Measurements from ENCODE around the gene CNKSR2. TPM values are rescaled to one million over a fixed set of nuclear protein-coding genes. Genes with fewer than 3 reads are reported as not detected.

Gene CNKSR2
- total RNA-seq, 1 experiment from 2014 or later, result not detected

DNA sequence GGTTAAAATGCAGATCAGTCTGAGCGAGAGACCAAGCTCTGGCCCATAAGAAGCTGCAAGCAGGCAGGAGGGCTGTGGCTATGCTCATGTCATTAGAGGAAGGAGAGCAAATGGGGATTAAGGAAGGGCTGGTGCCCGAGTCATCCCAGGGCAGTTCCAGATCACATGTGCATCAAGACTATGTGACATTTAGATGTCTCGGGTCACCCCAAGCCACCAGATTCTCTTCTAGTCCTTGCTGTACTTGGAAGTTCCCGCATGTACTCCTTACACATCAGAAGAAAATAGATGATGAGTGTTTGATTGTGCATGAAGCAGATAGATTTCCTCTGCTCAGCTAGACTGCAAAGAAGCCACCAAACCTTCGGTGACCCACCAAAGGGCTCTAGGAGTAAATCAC lies 326.1 kb downstream of the CNKSR2 start:
- Histone ChIP-seq H4K20me1 (ENCODE audit: insufficient read depth) (no peaks in the 10 kb centered on the region), H3K27ac (ENCODE audit: low read depth, low read length) (no peak overlapping the region), H3K9ac (ENCODE audit: low read length) (no peak overlapping the region), H3K4me2 (ENCODE audit: low read length) (no peak overlapping the region), H3K79me2 (ENCODE audit: insufficient read depth, low read length) (no peaks in the 10 kb centered on the region), H3K4me3 (replicated peaks in 1 of 2; ENCODE audit: low read depth in 1 of 2, low read length in 2 of 2) (no peak overlapping the region), H3K9me3 (ENCODE audit: control insufficient read depth in 1 of 2, insufficient read depth in 1 of 2, low read depth in 1 of 2, low read length in 2 of 2) (no peaks in the 10 kb centered on the region), H3K9me2 (ENCODE audit: insufficient read depth) (no peaks in the 10 kb centered on the region), H3K27me3 (ENCODE audit: insufficient read depth, low read length) (no peaks in the 10 kb centered on the region), H3K4me1 (ENCODE audit: control insufficient read depth in 1 of 2, insufficient read depth in 2 of 2, low read length in 2 of 2) (no peaks in the 10 kb centered on the region), H3K36me3 (ENCODE audit: control insufficient read depth in 1 of 2, insufficient read depth in 2 of 2, low read length in 2 of 2) (no peaks in the 10 kb centered on the region), H2AFZ (ENCODE audit: low read depth, low read length, poor library complexity, severe bottlenecking) (no peak overlapping the region)
- TF ChIP-seq JUND (IDR thresholded peaks at IDR 0.05) (no peak), RAD21 (IDR thresholded peaks at IDR 0.05; ENCODE audit: low read depth) (no peak), ELF1 (IDR thresholded peaks at IDR 0.05; ENCODE audit: borderline replicate concordance, low read depth) (no peak), ZFX (IDR thresholded peaks at IDR 0.05) (no peak), CBX3 (IDR thresholded peaks at IDR 0.05; ENCODE audit: low read depth) (no peak), ZNF274 (IDR thresholded peaks at IDR 0.05; ENCODE audit: low read depth, low read length) (no peak)
- TF ChIP-seq, protein P1, sequence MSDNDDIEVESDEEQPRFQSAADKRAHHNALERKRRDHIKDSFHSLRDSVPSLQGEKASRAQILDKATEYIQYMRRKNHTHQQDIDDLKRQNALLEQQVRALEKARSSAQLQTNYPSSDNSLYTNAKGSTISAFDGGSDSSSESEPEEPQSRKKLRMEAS (IDR thresholded peaks at IDR 0.05), result no peak
- TF ChIP-seq, protein P2, sequence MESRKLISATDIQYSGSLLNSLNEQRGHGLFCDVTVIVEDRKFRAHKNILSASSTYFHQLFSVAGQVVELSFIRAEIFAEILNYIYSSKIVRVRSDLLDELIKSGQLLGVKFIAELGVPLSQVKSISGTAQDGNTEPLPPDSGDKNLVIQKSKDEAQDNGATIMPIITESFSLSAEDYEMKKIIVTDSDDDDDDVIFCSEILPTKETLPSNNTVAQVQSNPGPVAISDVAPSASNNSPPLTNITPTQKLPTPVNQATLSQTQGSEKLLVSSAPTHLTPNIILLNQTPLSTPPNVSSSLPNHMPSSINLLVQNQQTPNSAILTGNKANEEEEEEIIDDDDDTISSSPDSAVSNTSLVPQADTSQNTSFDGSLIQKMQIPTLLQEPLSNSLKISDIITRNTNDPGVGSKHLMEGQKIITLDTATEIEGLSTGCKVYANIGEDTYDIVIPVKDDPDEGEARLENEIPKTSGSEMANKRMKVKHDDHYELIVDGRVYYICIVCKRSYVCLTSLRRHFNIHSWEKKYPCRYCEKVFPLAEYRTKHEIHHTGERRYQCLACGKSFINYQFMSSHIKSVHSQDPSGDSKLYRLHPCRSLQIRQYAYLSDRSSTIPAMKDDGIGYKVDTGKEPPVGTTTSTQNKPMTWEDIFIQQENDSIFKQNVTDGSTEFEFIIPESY (IDR thresholded peaks at IDR 0.05; ENCODE audit: extremely low read depth, insufficient replicate concordance, low read length), result no peak
- DNase-seq (ENCODE audit: low read depth, low spot score) (no peak), ATAC-seq (no peak)
- ChIA-PET POLR2A (no interaction called here), RAD21 (ENCODE audit: low non-redundant PET in 1 of 2, low total read pairs in 2 of 2, uncharacterized antibody in 2 of 2, unreplicated experiment in 2 of 2) (no interaction called here), CTCF (interaction anchor here (1.0 kb wide), 1 partner anchor 8 kb away, joined by 3 read pairs; no protein-coding TSS in a partner anchor)
- BruUV-seq (replicated peaks), result no TSS peak
- intact Hi-C loops (cut with micrococcal nuclease), result no loop called here

DNA sequence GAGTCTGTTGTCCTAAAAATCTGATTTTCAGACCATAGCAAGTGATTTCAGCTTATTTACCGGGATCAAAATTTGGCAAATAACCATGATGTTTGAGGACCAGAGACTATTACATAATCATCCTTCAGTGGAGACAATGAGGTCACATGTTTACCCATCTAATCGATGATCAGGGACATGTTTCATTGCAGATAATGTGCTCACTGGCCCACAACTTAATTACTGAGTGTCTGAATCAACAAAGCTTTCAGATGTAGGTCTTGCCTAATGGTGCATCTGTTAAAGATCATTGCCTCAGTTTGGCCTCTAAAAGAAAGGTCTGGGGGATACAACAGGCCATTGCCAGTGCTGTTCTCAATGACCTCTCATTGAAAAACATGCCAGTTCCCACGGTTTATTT lies 326.7 kb downstream of the CNKSR2 start:
- Histone ChIP-seq H2AFZ (ENCODE audit: low read depth, low read length, poor library complexity, severe bottlenecking) (no peak overlapping the region), H3K36me3 (ENCODE audit: control insufficient read depth in 1 of 2, insufficient read depth in 2 of 2, low read length in 2 of 2) (no peaks in the 10 kb centered on the region), H3K4me2 (ENCODE audit: low read length) (no peak overlapping the region), H3K27me3 (ENCODE audit: insufficient read depth, low read length) (no peaks in the 10 kb centered on the region), H3K79me2 (ENCODE audit: insufficient read depth, low read length) (no peaks in the 10 kb centered on the region), H3K27ac (ENCODE audit: low read depth, low read length) (no peak overlapping the region), H3K4me3 (replicated peaks in 1 of 2; ENCODE audit: low read depth in 1 of 2, low read length in 2 of 2) (no peak overlapping the region), H3K9me2 (ENCODE audit: insufficient read depth) (no peaks in the 10 kb centered on the region), H3K9ac (ENCODE audit: low read length) (no peak overlapping the region), H3K9me3 (ENCODE audit: control insufficient read depth in 1 of 2, insufficient read depth in 1 of 2, low read depth in 1 of 2, low read length in 2 of 2) (no peaks in the 10 kb centered on the region), H3K4me1 (ENCODE audit: control insufficient read depth in 1 of 2, insufficient read depth in 2 of 2, low read length in 2 of 2) (no peaks in the 10 kb centered on the region), H4K20me1 (ENCODE audit: insufficient read depth) (no peaks in the 10 kb centered on the region)
- BruUV-seq (replicated peaks), result no TSS peak
- CTCF ChIA-PET, result no interaction called here
- ATAC-seq (no peak), DNase-seq (ENCODE audit: low read depth, low spot score) (no peak)
- intact Hi-C loops (cut with micrococcal nuclease), result no loop called here
- RAD21 ChIA-PET (ENCODE audit: low non-redundant PET in 1 of 2, low total read pairs in 2 of 2, uncharacterized antibody in 2 of 2, unreplicated experiment in 2 of 2), result no interaction called here
- POLR2A ChIA-PET, result no interaction called here
- TF ChIP-seq JUND (IDR thresholded peaks at IDR 0.05) (no peak), RAD21 (IDR thresholded peaks at IDR 0.05; ENCODE audit: low read depth) (no peak)
- TF ChIP-seq, protein P3, sequence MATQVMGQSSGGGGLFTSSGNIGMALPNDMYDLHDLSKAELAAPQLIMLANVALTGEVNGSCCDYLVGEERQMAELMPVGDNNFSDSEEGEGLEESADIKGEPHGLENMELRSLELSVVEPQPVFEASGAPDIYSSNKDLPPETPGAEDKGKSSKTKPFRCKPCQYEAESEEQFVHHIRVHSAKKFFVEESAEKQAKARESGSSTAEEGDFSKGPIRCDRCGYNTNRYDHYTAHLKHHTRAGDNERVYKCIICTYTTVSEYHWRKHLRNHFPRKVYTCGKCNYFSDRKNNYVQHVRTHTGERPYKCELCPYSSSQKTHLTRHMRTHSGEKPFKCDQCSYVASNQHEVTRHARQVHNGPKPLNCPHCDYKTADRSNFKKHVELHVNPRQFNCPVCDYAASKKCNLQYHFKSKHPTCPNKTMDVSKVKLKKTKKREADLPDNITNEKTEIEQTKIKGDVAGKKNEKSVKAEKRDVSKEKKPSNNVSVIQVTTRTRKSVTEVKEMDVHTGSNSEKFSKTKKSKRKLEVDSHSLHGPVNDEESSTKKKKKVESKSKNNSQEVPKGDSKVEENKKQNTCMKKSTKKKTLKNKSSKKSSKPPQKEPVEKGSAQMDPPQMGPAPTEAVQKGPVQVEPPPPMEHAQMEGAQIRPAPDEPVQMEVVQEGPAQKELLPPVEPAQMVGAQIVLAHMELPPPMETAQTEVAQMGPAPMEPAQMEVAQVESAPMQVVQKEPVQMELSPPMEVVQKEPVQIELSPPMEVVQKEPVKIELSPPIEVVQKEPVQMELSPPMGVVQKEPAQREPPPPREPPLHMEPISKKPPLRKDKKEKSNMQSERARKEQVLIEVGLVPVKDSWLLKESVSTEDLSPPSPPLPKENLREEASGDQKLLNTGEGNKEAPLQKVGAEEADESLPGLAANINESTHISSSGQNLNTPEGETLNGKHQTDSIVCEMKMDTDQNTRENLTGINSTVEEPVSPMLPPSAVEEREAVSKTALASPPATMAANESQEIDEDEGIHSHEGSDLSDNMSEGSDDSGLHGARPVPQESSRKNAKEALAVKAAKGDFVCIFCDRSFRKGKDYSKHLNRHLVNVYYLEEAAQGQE (IDR thresholded peaks at IDR 0.05; ENCODE audit: low read depth), result no peak

Measured in HCT116 (cell line).